Amniotic epithelial cell (primary cell): ENCODE measurements around the gene CYREN.
"Not testable (repeated sequence)": the region's sequence is repeated elsewhere in the genome, so short reads cannot be mapped to it uniquely, and the experiment has no call there.

Experiments
- DNase-seq: peaks from one replicate; pipeline ENCODE4 v3.0.0-alpha.2; 2010; ENCODE audit warnings: low read depth

Gene CYREN

GRCh38 chr7:135159359-135160085 lies 11.0 kb downstream of the CYREN start:
- DNase-seq: no peak

GRCh38 chr7:135158874-135159273 lies 11.6 kb downstream of the CYREN start:
- DNase-seq: no peak

- DNase-seq: no peak
These were observed 12.3 kb downstream of the CYREN start for GRCh38 chr7:135158141-135158655.

GRCh38 chr7:135156290-135156689 lies 14.2 kb downstream of the CYREN start:
- no peak for DNase-seq

- no peak for DNase-seq
These were observed 15.8 kb downstream of the CYREN start for GRCh38 chr7:135154734-135155133.

GRCh38 chr7:135152442-135152841 lies 18.1 kb downstream of the CYREN start:
- DNase-seq: no peak

- DNase-seq: no peak
These were observed 19.0 kb downstream of the CYREN start for GRCh38 chr7:135151533-135151932.

GRCh38 chr7:135151132-135151531 lies 19.4 kb downstream of the CYREN start:
- no peak for DNase-seq

GRCh38 chr7:135150072-135150782 lies 20.3 kb downstream of the CYREN start:
- DNase-seq: no peak

- DNase-seq: peak; percentile 80
These were observed 22.4 kb downstream of the CYREN start, which contains the start of gene TMEM140 for GRCh38 chr7:135147899-135148721. TSS of gene TMEM140 (plus strand) at chr7:135148072. CDS start at chr7:135164442, 16,370 bp downstream.

GRCh38 chr7:135147341-135147898 lies 23.1 kb downstream of the CYREN start:
- peak; percentile 42 for DNase-seq

- no peak for DNase-seq
These were observed 26.4 kb downstream of the CYREN start for GRCh38 chr7:135143885-135144668.

- no peak for DNase-seq
These were observed 40.9 kb downstream of the CYREN start for GRCh38 chr7:135129579-135129978.

GRCh38 chr7:135128931-135129330 lies 41.6 kb downstream of the CYREN start:
- no peak for DNase-seq

- not testable (repeated sequence) for DNase-seq
These were observed 45.9 kb downstream of the CYREN start for GRCh38 chr7:135124631-135125030.

GRCh38 chr7:135121868-135122267 lies 48.6 kb downstream of the CYREN start:
- peak; percentile 6 for DNase-seq

GRCh38 chr7:135117096-135117495 lies 53.4 kb downstream of the CYREN start:
- DNase-seq: no peak
